GM12878 (cell line): Measurements from ENCODE around the gene UNK. TPM values are rescaled to one million over a fixed set of nuclear protein-coding genes. Genes with fewer than 3 reads are reported as not detected.

Source experiments
- ATAC-seq: fragments of 200-7000 bp; cut with Tn5 transposase; 3 replicates; pipeline ENCODE4 v1.9.1; 2020; ENCODE audit warnings: mild to moderate bottlenecking, moderate library complexity
- BruUV-seq: library from RNA; stranded (reverse); fragments of 400-500 nt; replicated peaks from 2 replicates; lab custom pipeline; 2021; lab: Mats Ljungman, UMichigan
- CTCF ChIA-PET: fragments of 300-600 bp; sonication (Branson Sonifier 250); formaldehyde crosslinking; extraction: SDS; loops from one replicate; lab custom pipeline; 2021; ENCODE audit warnings: inconsistent platforms; lab: Yijun Ruan, JAX
- POLR2A ChIA-PET: fragments of 350-600 bp; formaldehyde crosslinking; extraction: SDS; loops from one replicate; lab custom pipeline; 2021; ENCODE audit warnings: inconsistent platforms; lab: Charles Lee
- RAD21 ChIA-PET: fragments of 300-600 bp; sonication (Branson Sonifier 250); formaldehyde crosslinking; loops from one replicate; lab custom pipeline; 2023; ENCODE audit warnings: antibody characterized with exemption; ENCODE audit not compliant: unreplicated experiment; lab: Charles Lee
- SMC1A ChIA-PET: fragments of 300-600 bp; sonication (Branson Sonifier 250); formaldehyde crosslinking; loops from one replicate; lab custom pipeline; 2023; ENCODE audit not compliant: unreplicated experiment, uncharacterized antibody; lab: Charles Lee
- DNase-seq: peaks from one replicate; pipeline ENCODE4 v3.0.0-alpha.2; 2011; ENCODE audit warnings: low read depth, low spot score
- FAIRE-seq: peaks from 3 replicates; lab custom pipeline; 2011; peaks lifted over from hg19 to GRCh38; lab: Jason Lieb, UNC
- H2AFZ ChIP-seq: 2 replicates; pipeline ENCODE4 v1.6.0; 2011; ENCODE audit warnings: low read depth, low read length, control low read depth; ENCODE audit not compliant: control insufficient read depth
- H3K27ac ChIP-seq: 2 replicates; pipeline ENCODE4 v1.5.1; 2011; ENCODE audit warnings: control low read depth; ENCODE audit not compliant: control insufficient read depth, insufficient read depth
- H3K27me3 ChIP-seq, 2 experiments: replicated peaks in 1 of 2; 2 replicates each; pipeline versions ENCODE4 v1.6.0 to v1.6.1; 2011; ENCODE audit warnings: low read length in 1 of 2; ENCODE audit not compliant: control insufficient read depth in 2 of 2, insufficient read depth in 2 of 2
- H3K36me3 ChIP-seq, 2 experiments: 2 replicates each; pipeline ENCODE4 v1.5.1; 2011; ENCODE audit warnings: low read length in 1 of 2; ENCODE audit not compliant: control insufficient read depth in 2 of 2, insufficient read depth in 2 of 2
- H3K4me1 ChIP-seq: 2 replicates; pipeline ENCODE4 v1.6.1; 2011; ENCODE audit warnings: mild to moderate bottlenecking, low read length, moderate library complexity, mixed read lengths; ENCODE audit not compliant: control insufficient read depth, insufficient read depth
- H3K4me2 ChIP-seq: 2 replicates; pipeline ENCODE4 v1.6.0; 2011; ENCODE audit warnings: control low read depth; ENCODE audit not compliant: control insufficient read depth, insufficient read depth
- H3K4me3 ChIP-seq: fragments of 200-600 bp; sonication (generic); 2 replicates; pipeline ENCODE4 v1.5.1; 2016
- H3K79me2 ChIP-seq: 2 replicates; pipeline ENCODE4 v1.6.0; 2011; ENCODE audit warnings: low read length; ENCODE audit not compliant: control insufficient read depth, insufficient read depth
- H3K9ac ChIP-seq: 2 replicates; pipeline ENCODE4 v1.8.0; 2011; ENCODE audit warnings: low read length, control low read depth, mixed read lengths; ENCODE audit not compliant: control insufficient read depth, insufficient read depth
- H3K9me3 ChIP-seq: replicated peaks from 3 replicates; pipeline ENCODE4 v1.5.1; 2011; ENCODE audit warnings: mild to moderate bottlenecking, low read length; ENCODE audit not compliant: control insufficient read depth, insufficient read depth
- H4K20me1 ChIP-seq: 2 replicates; pipeline ENCODE4 v1.6.0; 2011; ENCODE audit not compliant: control insufficient read depth, insufficient read depth
- BMI1 ChIP-seq: fragments of 450-650 bp; IDR thresholded peaks from 2 replicates; pipeline ENCODE4 v1.6.1; 2016; ENCODE audit warnings: mild to moderate bottlenecking, moderate library complexity, borderline replicate concordance
- EED ChIP-seq: sonication (generic); IDR thresholded peaks from 2 replicates; pipeline ENCODE4 v1.6.1; 2016; ENCODE audit warnings: antibody characterized with exemption, low read depth
- ESRRA ChIP-seq: IDR thresholded peaks from 2 replicates; pipeline ENCODE4 v1.6.1; 2012; ENCODE audit warnings: mild to moderate bottlenecking, low read length, improper control_type of control experiment
- HDAC6 ChIP-seq: fragments of 200-600 bp; sonication (generic); IDR thresholded peaks from one replicate; pipeline ENCODE4 v1.8.0; 2017; ENCODE audit warnings: antibody characterized with exemption; ENCODE audit not compliant: unreplicated experiment
- JUNB ChIP-seq: IDR thresholded peaks from 2 replicates; pipeline ENCODE4 v1.6.1; 2016; ENCODE audit warnings: antibody characterized with exemption, mild to moderate bottlenecking
- MEF2A ChIP-seq: IDR thresholded peaks from 2 replicates; pipeline ENCODE4 v1.6.1; 2011; ENCODE audit warnings: low read depth, mild to moderate bottlenecking, low read length, moderate library complexity; ENCODE audit not compliant: insufficient read depth
- NR2C2 ChIP-seq: IDR thresholded peaks from 2 replicates; pipeline ENCODE4 v1.6.1; 2011; ENCODE audit warnings: borderline replicate concordance, low read depth; ENCODE audit not compliant: control insufficient read depth, insufficient read length
- STAT3 ChIP-seq: IDR thresholded peaks from 2 replicates; pipeline ENCODE4 v1.6.1; 2011; ENCODE audit warnings: low read depth, low read length, improper control_type of control experiment
- ZNF217 ChIP-seq: fragments of 450-650 bp; IDR thresholded peaks from 2 replicates; pipeline ENCODE4 v1.6.1; 2017; ENCODE audit warnings: antibody characterized with exemption, mild to moderate bottlenecking
- ZNF274 ChIP-seq: IDR thresholded peaks from one replicate; pipeline ENCODE4 v1.8.0; 2011; ENCODE audit not compliant: insufficient read length, insufficient read depth
- WGBS: methylation state at CpG from one replicate; pipeline ENCODE4 v1.1.6; 2016; ENCODE audit warnings: low lambda C conversion rate; ENCODE audit not compliant: insufficient replicate concordance, insufficient coverage; ENCODE audit errors: missing lambda C conversion rate; 5-methylcytosine and 5-hydroxymethylcytosine counted together
- in situ Hi-C: fragments of 300-500 bp; cut with MboI; formaldehyde crosslinking; loops from 9 replicates; pipeline ENCODE4 v1.14.3; 2018; ENCODE audit warnings: mixed read lengths
- intact Hi-C: fragments of 100-400 bp; cut with micrococcal nuclease; formaldehyde crosslinking; loops from one replicate; pipeline ENCODE4 v1.14.2; 2022; ENCODE audit not compliant: unreplicated experiment
- polyA plus RNA-seq, 11 experiments: library from polyadenylated mRNA; depleted of rRNA in 4 of 11; unstranded in 6 of 11; stranded (reverse) in 5 of 11; fragments of >200 nt; fragmentation: Nextera tagmentation in 4 of 11; fragmentation: Illumina TruSeq in 1 of 11; extraction: Ambion mirVana in 4 of 11; extraction: Trizol in 1 of 11; gene quantifications; 1 replicate in 1 of 11; 2 replicates in 10 of 11; pipeline versions ENCODE4 v1.2.1 to v1.2.3, GENCODE V29; 2011 to 2016; ENCODE audit warnings: inconsistent platforms in 2 of 11, missing spikeins in 2 of 11, low read depth in 1 of 11
- total RNA-seq, 4 experiments: library from RNA; depleted of rRNA in 3 of 4; stranded (reverse); fragments of >200 nt in 3 of 4; fragmentation: Illumina TruSeq in 1 of 4; extraction: Trizol in 1 of 4; gene quantifications; 2 replicates each; pipeline versions ENCODE4 v1.2.1 to v1.2.3, GENCODE V29; 2013 to 2021
- TF ChIP-seq, protein P1 (sequence below): fragments of 450-650 bp; IDR thresholded peaks from 2 replicates; pipeline ENCODE4 v1.6.1; 2017; ENCODE audit warnings: mild to moderate bottlenecking

The UNK gene
- total and polyA plus RNA-seq, 10 of the 15 experiments (the other 5 are each of a cell fraction or from before 2014, with no cell fraction given) = 8.9 to 34.5 (median 27.3) TPM

DNA sequence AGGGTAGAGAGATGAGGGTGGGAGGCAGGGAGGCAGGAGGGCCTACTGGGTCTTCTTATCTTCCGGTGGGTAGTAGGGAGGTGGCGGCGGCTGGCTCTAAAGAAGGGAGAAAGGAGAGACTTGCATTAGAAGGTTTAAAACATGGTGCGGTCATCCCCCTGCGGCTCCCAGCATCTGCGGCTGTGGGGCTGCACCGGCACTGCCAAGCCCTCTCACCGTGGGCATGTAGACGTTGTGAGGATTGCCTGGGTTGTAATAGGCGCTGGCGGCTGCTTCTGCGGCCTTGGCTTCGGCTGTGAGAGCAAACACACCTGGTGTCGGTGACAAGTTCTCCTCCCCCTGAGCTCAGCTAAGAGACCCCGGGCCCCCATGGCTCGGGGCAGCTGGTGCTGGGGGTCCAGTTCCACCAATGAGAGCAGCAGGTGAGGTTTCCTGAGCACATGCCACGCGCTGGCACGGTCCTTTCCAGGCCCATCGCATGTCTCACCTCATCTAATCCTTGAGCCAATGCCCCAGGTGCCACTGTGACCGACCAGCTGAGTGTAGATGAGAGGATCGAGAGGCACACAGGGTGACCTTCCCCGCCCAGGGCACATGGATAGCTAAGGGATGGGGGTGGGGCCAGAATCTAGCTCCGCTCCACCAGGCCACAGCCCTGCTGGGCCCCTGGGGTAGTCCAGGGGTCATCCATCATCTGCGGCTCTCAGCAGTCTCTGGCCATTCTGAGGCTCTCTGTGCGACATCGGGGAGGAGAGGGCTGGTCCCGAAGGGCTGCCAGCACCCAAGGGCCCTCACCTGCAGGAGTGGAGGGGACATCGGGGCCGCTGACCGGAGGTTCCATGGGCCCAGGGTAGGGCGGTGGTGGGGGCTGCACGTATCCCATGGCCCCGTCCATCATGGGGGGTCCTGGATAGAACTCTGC is 62.3 kb downstream of the UNK start:
- in situ Hi-C loops (no loop called here), intact Hi-C loops (no loop called here)
- Histone ChIP-seq H3K4me2 (no peak overlapping the region), H3K9me3 (no peaks in the 10 kb centered on the region), H3K27me3 (no peaks in the 10 kb centered on the region), H3K9ac (no peak overlapping the region), H3K79me2 (peaks cover 18% of the 10 kb centered on the region), H3K27ac (no peak overlapping the region), H3K4me1 (peaks cover 14% of the 10 kb centered on the region), H2AFZ (no peak overlapping the region), H4K20me1 (no peaks in the 10 kb centered on the region), H3K4me3 (no peak overlapping the region), H3K36me3 (peaks cover 3 to 9% of the 10 kb centered on the region in 2 experiments)
- no TSS peak for BruUV-seq
- ChIA-PET RAD21 (interaction anchor here (1.2 to 3.6 kb wide), 8 partner anchors 9 to 94 kb away, joined by 3 to 21 read pairs (median 5); partner anchors contain the start of genes GALK1, TRIM47 and WBP2), POLR2A (interaction anchor here (0.6 to 4.5 kb wide), 5 partner anchors 8 to 69 kb away, joined by 4 to 42 read pairs (median 31); partner anchors contain the start of gene WBP2), SMC1A (interaction anchor here (0.9 to 2.1 kb wide), 5 partner anchors 8 to 85 kb away, joined by 3 to 18 read pairs (median 3); partner anchors contain the start of genes TRIM65, UNK and WBP2), CTCF (interaction anchor here (0.6 to 8.7 kb wide), 12 partner anchors 11 to 94 kb away, joined by 3 to 117 read pairs (median 7); partner anchors contain the start of genes GALK1, TRIM47, TRIM65 and WBP2)
- TF ChIP-seq ESRRA = no peak
- no peak for TF ChIP-seq EED
- TF ChIP-seq BMI1 = no peak
- no peak for TF ChIP-seq JUNB
- TF ChIP-seq STAT3 = no peak
- TF ChIP-seq, protein P1, sequence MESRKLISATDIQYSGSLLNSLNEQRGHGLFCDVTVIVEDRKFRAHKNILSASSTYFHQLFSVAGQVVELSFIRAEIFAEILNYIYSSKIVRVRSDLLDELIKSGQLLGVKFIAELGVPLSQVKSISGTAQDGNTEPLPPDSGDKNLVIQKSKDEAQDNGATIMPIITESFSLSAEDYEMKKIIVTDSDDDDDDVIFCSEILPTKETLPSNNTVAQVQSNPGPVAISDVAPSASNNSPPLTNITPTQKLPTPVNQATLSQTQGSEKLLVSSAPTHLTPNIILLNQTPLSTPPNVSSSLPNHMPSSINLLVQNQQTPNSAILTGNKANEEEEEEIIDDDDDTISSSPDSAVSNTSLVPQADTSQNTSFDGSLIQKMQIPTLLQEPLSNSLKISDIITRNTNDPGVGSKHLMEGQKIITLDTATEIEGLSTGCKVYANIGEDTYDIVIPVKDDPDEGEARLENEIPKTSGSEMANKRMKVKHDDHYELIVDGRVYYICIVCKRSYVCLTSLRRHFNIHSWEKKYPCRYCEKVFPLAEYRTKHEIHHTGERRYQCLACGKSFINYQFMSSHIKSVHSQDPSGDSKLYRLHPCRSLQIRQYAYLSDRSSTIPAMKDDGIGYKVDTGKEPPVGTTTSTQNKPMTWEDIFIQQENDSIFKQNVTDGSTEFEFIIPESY = no peak
- no peak for TF ChIP-seq HDAC6
- no peak for TF ChIP-seq ZNF274
- no peak for TF ChIP-seq MEF2A
- no peak for TF ChIP-seq NR2C2
- TF ChIP-seq ZNF217 = no peak
- 90% methylated on average over 31 of the region's 34 CpGs for WGBS
- ATAC-seq = no peak
- no peak for DNase-seq
- no peak for FAIRE-seq
